Nephron (organoid): ENCODE results near the gene LATS2.
"Not testable (repeated sequence)": the region's sequence is repeated elsewhere in the genome, so short reads cannot be mapped to it uniquely, and the experiment has no call there.

Source experiments
- H3K27ac Mint-ChIP-seq, 3 experiments: 2 replicates each; pipeline ENCODE4 v1.8.0; 2020; ENCODE audit warnings: mixed read lengths in 3 of 3, mild to moderate bottlenecking in 2 of 3, moderate library complexity in 1 of 3
- H3K27me3 Mint-ChIP-seq: 2 replicates; pipeline ENCODE4 v1.8.0; 2021; ENCODE audit warnings: low read depth, mild to moderate bottlenecking, moderate library complexity, mixed read lengths
- H3K36me3 Mint-ChIP-seq: 2 replicates; pipeline ENCODE4 v1.8.0; 2020; ENCODE audit warnings: low read depth, mixed read lengths
- H3K4me1 Mint-ChIP-seq: 2 replicates; pipeline ENCODE4 v1.8.0; 2020; ENCODE audit warnings: mixed read lengths
- H3K4me3 Mint-ChIP-seq, 3 experiments: 2 replicates each; pipeline ENCODE4 v1.8.0; 2020; ENCODE audit warnings: mild to moderate bottlenecking in 3 of 3, mixed read lengths in 3 of 3, moderate library complexity in 2 of 3
- H3K9me3 Mint-ChIP-seq: 2 replicates; pipeline ENCODE4 v1.8.0; 2020; ENCODE audit warnings: mixed read lengths
- TF ChIP-seq, protein P1 (sequence below), 3 experiments: fragments of 200-600 bp; sonication (generic); IDR thresholded peaks; one replicate each; pipeline ENCODE4 v1.5.0; 2021; ENCODE audit warnings: antibody characterized with exemption in 3 of 3; ENCODE audit not compliant: unreplicated experiment in 3 of 3

LATS2 gene

DNA sequence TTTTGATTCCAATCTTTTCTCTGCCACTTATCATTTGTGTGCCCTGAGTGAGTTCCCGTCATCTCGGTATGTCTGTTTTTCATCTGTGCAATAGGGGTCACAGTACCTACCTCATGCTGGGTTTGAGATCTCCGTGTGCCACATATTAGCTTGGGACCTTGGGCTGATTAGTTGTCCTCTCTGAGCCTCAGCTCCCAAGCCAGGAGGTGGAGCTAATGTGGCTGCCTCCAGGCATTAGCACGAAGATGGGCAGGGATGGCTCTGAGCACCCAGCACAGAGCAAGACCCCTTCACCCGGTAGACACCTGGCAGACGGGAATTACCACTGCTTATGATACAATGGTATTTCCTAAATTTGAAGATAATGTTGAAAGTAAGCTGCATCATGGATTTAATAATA is 123.1 kb downstream of the LATS2 start:
- no peaks in the 10 kb centered on the region for H3K4me1 Mint-ChIP-seq
- no peaks in the 10 kb centered on the region for H3K9me3 Mint-ChIP-seq
- no peaks in the 10 kb centered on the region for H3K36me3 Mint-ChIP-seq
- H3K27me3 Mint-ChIP-seq, result no peaks in the 10 kb centered on the region
- TF ChIP-seq, protein P1, sequence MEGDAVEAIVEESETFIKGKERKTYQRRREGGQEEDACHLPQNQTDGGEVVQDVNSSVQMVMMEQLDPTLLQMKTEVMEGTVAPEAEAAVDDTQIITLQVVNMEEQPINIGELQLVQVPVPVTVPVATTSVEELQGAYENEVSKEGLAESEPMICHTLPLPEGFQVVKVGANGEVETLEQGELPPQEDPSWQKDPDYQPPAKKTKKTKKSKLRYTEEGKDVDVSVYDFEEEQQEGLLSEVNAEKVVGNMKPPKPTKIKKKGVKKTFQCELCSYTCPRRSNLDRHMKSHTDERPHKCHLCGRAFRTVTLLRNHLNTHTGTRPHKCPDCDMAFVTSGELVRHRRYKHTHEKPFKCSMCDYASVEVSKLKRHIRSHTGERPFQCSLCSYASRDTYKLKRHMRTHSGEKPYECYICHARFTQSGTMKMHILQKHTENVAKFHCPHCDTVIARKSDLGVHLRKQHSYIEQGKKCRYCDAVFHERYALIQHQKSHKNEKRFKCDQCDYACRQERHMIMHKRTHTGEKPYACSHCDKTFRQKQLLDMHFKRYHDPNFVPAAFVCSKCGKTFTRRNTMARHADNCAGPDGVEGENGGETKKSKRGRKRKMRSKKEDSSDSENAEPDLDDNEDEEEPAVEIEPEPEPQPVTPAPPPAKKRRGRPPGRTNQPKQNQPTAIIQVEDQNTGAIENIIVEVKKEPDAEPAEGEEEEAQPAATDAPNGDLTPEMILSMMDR (IDR thresholded peaks at IDR 0.05; ENCODE audit: unreplicated experiment in 3 of 3), result no peak
- H3K27ac Mint-ChIP-seq, result no peak overlapping the region
- no peak overlapping the region for H3K4me3 Mint-ChIP-seq

DNA sequence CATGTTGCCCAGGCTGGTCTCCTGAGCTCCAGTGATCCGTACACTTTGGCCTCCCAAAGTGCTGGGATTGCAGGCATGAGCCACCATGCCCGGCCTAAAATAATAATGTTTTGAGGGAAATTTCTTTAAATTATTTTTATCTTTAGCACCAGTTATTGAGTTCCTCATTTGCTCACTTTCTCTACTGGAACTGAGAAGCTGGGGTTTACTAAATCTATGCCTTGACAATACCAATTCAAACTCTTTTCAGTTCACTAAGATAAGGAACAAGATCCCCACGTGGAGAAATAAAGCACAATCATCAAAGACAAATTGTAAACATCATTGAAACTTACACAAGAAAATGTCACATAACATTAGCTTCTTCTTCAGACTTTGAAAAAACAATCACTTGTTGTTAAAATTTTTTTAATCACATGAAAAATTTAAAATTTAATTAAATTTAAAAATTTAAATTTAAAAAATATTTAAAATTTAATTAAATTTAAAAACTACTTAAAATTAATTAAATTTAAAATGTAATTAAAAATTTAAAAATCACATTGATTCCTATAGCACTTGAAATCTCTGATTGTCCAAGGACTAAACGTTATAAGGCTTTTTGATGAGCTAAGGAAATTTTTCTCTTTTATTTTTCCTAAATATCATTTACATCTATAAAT is 133.7 kb downstream of the LATS2 start:
- H3K36me3 Mint-ChIP-seq, result no peaks in the 10 kb centered on the region
- H3K9me3 Mint-ChIP-seq, result no peaks in the 10 kb centered on the region
- H3K4me3 Mint-ChIP-seq, result no peak overlapping the region
- H3K27me3 Mint-ChIP-seq, result no peaks in the 10 kb centered on the region
- no peak overlapping the region for H3K27ac Mint-ChIP-seq
- H3K4me1 Mint-ChIP-seq, result peaks cover 8% of the 10 kb centered on the region
- TF ChIP-seq, protein P1 (IDR thresholded peaks at IDR 0.05; ENCODE audit: unreplicated experiment in 3 of 3), result no peak

DNA sequence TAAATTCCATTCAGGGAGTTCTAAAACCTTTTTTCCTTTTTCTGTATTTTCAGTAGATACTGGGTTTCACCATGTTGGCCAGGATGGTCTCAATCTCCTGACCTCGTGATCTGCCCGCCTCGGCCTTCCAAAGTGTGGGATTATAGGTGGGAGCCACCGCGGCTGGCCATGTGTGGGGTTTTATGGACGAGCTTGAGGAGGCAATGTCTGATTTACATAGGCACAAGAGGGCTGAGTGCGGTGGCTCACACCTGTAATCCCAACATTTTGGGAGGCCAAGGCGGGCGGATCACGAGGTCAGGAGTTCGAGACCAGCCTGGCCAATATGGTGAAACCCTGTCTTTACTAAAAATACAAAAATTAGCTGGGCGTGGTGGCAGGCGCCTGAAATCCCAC is 136.0 kb downstream of the LATS2 start:
- not testable (repeated sequence) for H3K4me3 Mint-ChIP-seq, H3K27ac Mint-ChIP-seq, H3K9me3 Mint-ChIP-seq, H3K36me3 Mint-ChIP-seq, H3K4me1 Mint-ChIP-seq, H3K27me3 Mint-ChIP-seq

DNA sequence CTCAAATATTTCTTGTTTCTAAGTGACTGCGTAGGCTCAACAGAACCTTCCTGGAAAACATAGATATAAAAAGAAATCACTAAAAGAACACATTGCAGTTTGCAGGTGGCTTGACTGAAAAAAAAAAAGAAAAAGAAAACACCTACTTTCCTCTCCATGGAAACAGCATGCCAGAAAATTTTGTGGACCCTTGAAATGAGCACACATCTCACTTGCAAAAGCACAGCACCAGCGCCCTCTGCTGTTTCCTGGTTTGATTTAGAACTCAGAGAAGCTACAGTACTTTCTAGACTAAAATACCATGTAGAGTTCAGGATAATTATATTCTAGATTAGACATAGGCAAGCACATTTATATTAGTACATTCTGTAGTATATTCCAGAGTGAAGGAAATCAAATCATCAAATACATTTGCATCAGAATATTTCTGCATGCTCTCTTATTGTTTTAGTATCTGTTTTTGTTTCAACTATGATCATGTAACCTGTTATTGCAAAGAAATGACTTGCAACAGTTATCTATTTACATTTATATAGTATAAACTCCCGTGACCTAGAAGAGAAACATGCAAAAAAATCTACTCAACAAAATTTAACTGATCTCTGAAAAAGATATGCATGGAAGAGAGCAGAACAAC is 136.5 kb downstream of the LATS2 start:
- Mint-ChIP-seq H3K4me1 (peaks cover 8% of the 10 kb centered on the region), H3K4me3 (no peak overlapping the region), H3K36me3 (no peaks in the 10 kb centered on the region), H3K27ac (no peak overlapping the region), H3K9me3 (no peaks in the 10 kb centered on the region), H3K27me3 (no peaks in the 10 kb centered on the region)
- TF ChIP-seq, protein P1 (IDR thresholded peaks at IDR 0.05; ENCODE audit: unreplicated experiment in 3 of 3), result peak; percentile 81 to 85 (median 83)

DNA sequence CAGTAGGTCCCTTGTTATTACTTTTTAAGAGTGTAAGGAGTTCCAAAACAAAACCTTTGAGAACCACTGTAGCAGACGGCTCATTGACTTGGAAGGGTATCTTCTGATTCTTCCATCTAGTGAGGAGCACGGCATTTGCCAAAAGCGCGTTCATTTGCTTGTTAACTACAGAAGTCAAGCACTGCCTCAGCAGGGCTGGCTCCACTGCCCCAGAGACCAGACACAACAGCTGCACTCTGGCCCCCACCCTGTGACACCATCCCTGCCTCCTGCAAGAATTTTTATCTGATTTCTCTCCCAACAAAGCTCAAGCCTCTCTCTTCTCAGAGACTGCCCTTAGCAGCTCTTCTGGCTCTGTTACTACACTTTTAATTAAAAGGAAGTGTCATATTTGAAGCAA is 138.1 kb downstream of the LATS2 start:
- no peaks in the 10 kb centered on the region for H3K27me3 Mint-ChIP-seq
- H3K4me3 Mint-ChIP-seq, result no peak overlapping the region

More for the DNA sequence above, 138.1 kb downstream of the LATS2 start:
- H3K36me3 Mint-ChIP-seq, result no peaks in the 10 kb centered on the region
- H3K4me1 Mint-ChIP-seq, result peaks cover 8% of the 10 kb centered on the region
- H3K27ac Mint-ChIP-seq, result no peak overlapping the region
- TF ChIP-seq, protein P1 (IDR thresholded peaks at IDR 0.05; ENCODE audit: unreplicated experiment in 3 of 3), result no peak
- no peaks in the 10 kb centered on the region for H3K9me3 Mint-ChIP-seq
